ENCODE data around the gene IMP4. TPM values are rescaled to one million over a fixed set of nuclear protein-coding genes. Genes with fewer than 3 reads are reported as not detected.

Gene IMP4
- total RNA-seq, 1 donor from 2014 or later: 76.5 TPM

Other genes starting within 250 kb of the IMP4 start
- not detected for gene POTEF, start 213.7 kb upstream of the IMP4 start, total RNA-seq
- 1.7 TPM for gene CCDC74B, start 197.8 kb upstream of the IMP4 start, total RNA-seq
- gene SMPD4, start 161.3 kb upstream of the IMP4 start, total RNA-seq: 39.6 TPM
- 165 TPM for gene MZT2B, start 160.6 kb upstream of the IMP4 start, total RNA-seq
- gene TUBA3E, start 144.5 kb upstream of the IMP4 start, total RNA-seq: not detected
- 97.9 TPM for gene PTPN18, start 13.2 kb downstream of the IMP4 start, total RNA-seq
- not detected for gene POTEI, start 166.4 kb downstream of the IMP4 start, total RNA-seq
- gene CFC1B, start 178.3 kb downstream of the IMP4 start, total RNA-seq: not detected

Data from ureter (tissue), 1 donor.